HUES6 (cell line): ENCODE data around the gene ADAMTS14.

Source experiments
- H3K27ac ChIP-seq: 2 replicates; pipeline ENCODE4 v1.7.0; 2013; ENCODE audit warnings: low read depth, mild to moderate bottlenecking, low read length, inconsistent platforms
- H3K27me3 ChIP-seq: 2 replicates; pipeline ENCODE4 v1.6.1; 2013; ENCODE audit warnings: low read length; ENCODE audit not compliant: control insufficient read depth, insufficient read depth
- H3K36me3 ChIP-seq: 2 replicates; pipeline ENCODE4 v1.6.1; 2013; ENCODE audit warnings: low read length; ENCODE audit not compliant: control insufficient read depth, insufficient read depth
- H3K4me1 ChIP-seq: 2 replicates; pipeline ENCODE4 v1.6.1; 2013; ENCODE audit warnings: low read length; ENCODE audit not compliant: control insufficient read depth, insufficient read depth
- H3K4me3 ChIP-seq: 2 replicates; pipeline ENCODE4 v1.5.1; 2013; ENCODE audit warnings: low read depth, low read length
- H3K9ac ChIP-seq: one replicate; pipeline ENCODE4 v1.6.1; 2013; ENCODE audit warnings: mild to moderate bottlenecking, low read length
- H3K9me3 ChIP-seq: 2 replicates; pipeline ENCODE4 v1.6.1; 2013; ENCODE audit warnings: low read depth, low read length; ENCODE audit not compliant: control insufficient read depth, insufficient read depth

ADAMTS14 gene

GRCh38 chr10:70801854-70802253, 129.5 kb downstream of the ADAMTS14 start:
- H3K27ac ChIP-seq = no peak overlapping the region
- H3K9ac ChIP-seq = no peak overlapping the region
- H3K27me3 ChIP-seq = no peaks in the 10 kb centered on the region
- H3K4me3 ChIP-seq = no peak overlapping the region
- H3K36me3 ChIP-seq = no peaks in the 10 kb centered on the region
- no peaks in the 10 kb centered on the region for H3K9me3 ChIP-seq
- peaks cover 4% of the 10 kb centered on the region for H3K4me1 ChIP-seq

GRCh38 chr10:70803775-70804420, 131.6 kb downstream of the ADAMTS14 start:
- Histone ChIP-seq H3K27ac (no peak overlapping the region), H3K4me3 (no peak overlapping the region), H3K9me3 (no peaks in the 10 kb centered on the region), H3K36me3 (no peaks in the 10 kb centered on the region), H3K27me3 (no peaks in the 10 kb centered on the region), H3K4me1 (peaks cover 9% of the 10 kb centered on the region), H3K9ac (no peak overlapping the region)

- H3K9me3 ChIP-seq = no peaks in the 10 kb centered on the region
- H3K27me3 ChIP-seq = no peaks in the 10 kb centered on the region
- H3K9ac ChIP-seq = no peak overlapping the region
- no peaks in the 10 kb centered on the region for H3K36me3 ChIP-seq
- H3K4me1 ChIP-seq = peaks cover 11% of the 10 kb centered on the region
- no peak overlapping the region for H3K4me3 ChIP-seq
- no peak overlapping the region for H3K27ac ChIP-seq
Observed at GRCh38 chr10:70804421-70804808, 132.1 kb downstream of the ADAMTS14 start.

- Histone ChIP-seq H3K9me3 (no peaks in the 10 kb centered on the region), H3K4me3 (no peak overlapping the region), H3K9ac (no peak overlapping the region), H3K27ac (no peak overlapping the region), H3K36me3 (no peaks in the 10 kb centered on the region), H3K4me1 (peaks cover 16% of the 10 kb centered on the region), H3K27me3 (no peaks in the 10 kb centered on the region)
Observed at GRCh38 chr10:70805619-70806215, 133.4 kb downstream of the ADAMTS14 start.

GRCh38 chr10:70806841-70807240, 134.5 kb downstream of the ADAMTS14 start:
- H3K9ac ChIP-seq = no peak overlapping the region
- no peaks in the 10 kb centered on the region for H3K36me3 ChIP-seq
- no peaks in the 10 kb centered on the region for H3K9me3 ChIP-seq
- H3K4me3 ChIP-seq = no peak overlapping the region
- no peak overlapping the region for H3K27ac ChIP-seq
- H3K27me3 ChIP-seq = no peaks in the 10 kb centered on the region
- H3K4me1 ChIP-seq = peaks cover 16% of the 10 kb centered on the region

GRCh38 chr10:70807556-70807955, 135.2 kb downstream of the ADAMTS14 start:
- H3K4me1 ChIP-seq = peaks cover 16% of the 10 kb centered on the region
- H3K27me3 ChIP-seq = no peaks in the 10 kb centered on the region
- no peak overlapping the region for H3K9ac ChIP-seq
- H3K36me3 ChIP-seq = no peaks in the 10 kb centered on the region
- H3K4me3 ChIP-seq = no peak overlapping the region
- H3K9me3 ChIP-seq = no peaks in the 10 kb centered on the region
- no peak overlapping the region for H3K27ac ChIP-seq

GRCh38 chr10:70809011-70809611, 136.8 kb downstream of the ADAMTS14 start:
- Histone ChIP-seq H3K9ac (no peak overlapping the region), H3K9me3 (no peaks in the 10 kb centered on the region), H3K27ac (peak overlapping the region; percentile 17; the same call in 1 of the 2 replicates)

GRCh38 chr10:70809726-70810125, 137.4 kb downstream of the ADAMTS14 start:
- Histone ChIP-seq H3K27me3 (no peaks in the 10 kb centered on the region), H3K27ac (peak overlapping the region; percentile 17; the same call in 1 of the 2 replicates), H3K4me1 (peaks cover 16% of the 10 kb centered on the region)

More at GRCh38 chr10:70809011-70809611, 136.8 kb downstream of the ADAMTS14 start:
- H3K36me3 ChIP-seq = no peaks in the 10 kb centered on the region
- H3K27me3 ChIP-seq = no peaks in the 10 kb centered on the region
- no peak overlapping the region for H3K4me3 ChIP-seq
- H3K4me1 ChIP-seq = peaks cover 16% of the 10 kb centered on the region

GRCh38 chr10:70810967-70811366, 138.7 kb downstream of the ADAMTS14 start:
- Histone ChIP-seq H3K4me3 (no peak overlapping the region), H3K9ac (no peak overlapping the region), H3K4me1 (peaks cover 21% of the 10 kb centered on the region), H3K9me3 (no peaks in the 10 kb centered on the region), H3K27ac (no peak overlapping the region), H3K27me3 (no peaks in the 10 kb centered on the region), H3K36me3 (no peaks in the 10 kb centered on the region)

More at GRCh38 chr10:70809726-70810125, 137.4 kb downstream of the ADAMTS14 start:
- Histone ChIP-seq H3K9ac (no peak overlapping the region), H3K4me3 (no peak overlapping the region), H3K9me3 (no peaks in the 10 kb centered on the region), H3K36me3 (no peaks in the 10 kb centered on the region)

- Histone ChIP-seq H3K27ac (no peak overlapping the region), H3K4me1 (peaks cover 17% of the 10 kb centered on the region), H3K36me3 (no peaks in the 10 kb centered on the region), H3K9me3 (no peaks in the 10 kb centered on the region), H3K4me3 (no peak overlapping the region), H3K27me3 (no peaks in the 10 kb centered on the region), H3K9ac (no peak overlapping the region)
Observed at GRCh38 chr10:70811881-70812280, 139.6 kb downstream of the ADAMTS14 start.
